HEK293T (cell line): ENCODE measurements around the gene MKX.

Experiments used
- ARNT ChIP-seq: fragments of 450-650 bp; IDR thresholded peaks from 2 replicates; pipeline ENCODE4 v1.6.1; 2017; ENCODE audit warnings: mild to moderate bottlenecking
- CTBP1 ChIP-seq: fragments of 450-650 bp; IDR thresholded peaks from 2 replicates; pipeline ENCODE4 v1.6.1; 2016; ENCODE audit warnings: borderline replicate concordance
- ELF4 ChIP-seq: fragments of 450-650 bp; IDR thresholded peaks from 2 replicates; pipeline ENCODE4 v1.6.1; 2017; ENCODE audit warnings: antibody characterized with exemption
- FOXA1 ChIP-seq: fragments of 450-650 bp; IDR thresholded peaks from 2 replicates; pipeline ENCODE4 v1.6.1; 2016; ENCODE audit warnings: mild to moderate bottlenecking
- FOXK2 ChIP-seq: fragments of 450-650 bp; IDR thresholded peaks from 2 replicates; pipeline ENCODE4 v1.6.1; 2016; ENCODE audit warnings: mild to moderate bottlenecking
- FOXM1 ChIP-seq: fragments of 450-650 bp; IDR thresholded peaks from 2 replicates; pipeline ENCODE4 v1.6.1; 2017; ENCODE audit warnings: mild to moderate bottlenecking, borderline replicate concordance
- HDGF ChIP-seq: fragments of 450-650 bp; IDR thresholded peaks from 2 replicates; pipeline ENCODE4 v1.6.1; 2017; ENCODE audit warnings: antibody characterized with exemption, borderline replicate concordance
- L3MBTL2 ChIP-seq: fragments of 450-650 bp; conservative IDR thresholded peaks from 2 replicates; pipeline ENCODE4 v1.6.1; 2016; ENCODE audit warnings: mild to moderate bottlenecking
- NFRKB ChIP-seq: fragments of 450-650 bp; IDR thresholded peaks from 2 replicates; pipeline ENCODE4 v1.6.1; 2016; ENCODE audit warnings: mild to moderate bottlenecking, moderate library complexity
- PKNOX1 ChIP-seq: fragments of 450-650 bp; IDR thresholded peaks from 2 replicates; pipeline ENCODE4 v1.6.1; 2016
- SP1 ChIP-seq: fragments of 450-650 bp; IDR thresholded peaks from 2 replicates; pipeline ENCODE4 v1.6.1; 2017
- SUZ12 ChIP-seq: fragments of 450-650 bp; IDR thresholded peaks from 2 replicates; pipeline ENCODE4 v1.6.1; 2016; ENCODE audit warnings: mild to moderate bottlenecking
- TARDBP ChIP-seq: fragments of 450-650 bp; IDR thresholded peaks from 2 replicates; pipeline ENCODE4 v1.6.1; 2016
- ZNF384 ChIP-seq: fragments of 450-650 bp; IDR thresholded peaks from 2 replicates; pipeline ENCODE4 v1.6.1; 2016

- TF ChIP-seq FOXA1 (no peak), ARNT (no peak), TARDBP (no peak), FOXK2 (no peak), PKNOX1 (no peak), SP1 (no peak), HDGF (no peak), CTBP1 (no peak), L3MBTL2 (no peak), ELF4 (no peak), NFRKB (no peak), SUZ12 (no peak), FOXM1 (no peak), ZNF384 (no peak)
Observed at GRCh38 chr10:27680006-27680557, 65.5 kb downstream of the MKX start.
